Stomach smooth muscle (tissue), 2 donors: Measurements from ENCODE around the gene MDM4.

Experiments
- H3K27ac ChIP-seq: one replicate; pipeline ENCODE4 v1.7.0; 2013; ENCODE audit warnings: mild to moderate bottlenecking, low read length, inconsistent platforms
- H3K27me3 ChIP-seq, 2 donors: one replicate each; pipeline ENCODE4 v1.7.0; 2013; ENCODE audit warnings: low read length in 2 of 2; ENCODE audit not compliant: insufficient read depth in 2 of 2, control insufficient read depth in 1 of 2
- H3K36me3 ChIP-seq, 2 donors: one replicate each; pipeline ENCODE4 v1.7.0; 2013; ENCODE audit warnings: low read length in 2 of 2; ENCODE audit not compliant: control insufficient read depth in 2 of 2, insufficient read depth in 2 of 2
- H3K4me1 ChIP-seq: one replicate; pipeline ENCODE4 v1.7.0; 2013; ENCODE audit warnings: low read length; ENCODE audit not compliant: control insufficient read depth, insufficient read depth
- H3K4me3 ChIP-seq, 2 donors: one replicate each; pipeline ENCODE4 v1.7.0; 2013; ENCODE audit warnings: low read length in 2 of 2
- H3K9ac ChIP-seq, 2 donors: one replicate each; pipeline ENCODE4 v1.7.0; 2013; ENCODE audit warnings: low read length in 2 of 2, mild to moderate bottlenecking in 1 of 2
- H3K9me3 ChIP-seq, 2 donors: one replicate each; pipeline ENCODE4 v1.7.0; 2013; ENCODE audit warnings: low read length in 2 of 2; ENCODE audit not compliant: control insufficient read depth in 2 of 2
- donor health status: healthy.
- donor health status: Pancreatic carcinoma.

Gene MDM4

GRCh38 chr1:204493984-204494280, 22.3 kb upstream of the MDM4 start:
- Histone ChIP-seq H3K4me1 (peaks cover 22% of the 10 kb centered on the region), H3K27ac (peak overlapping the region; percentile 85), H3K27me3 (no peaks in the 10 kb centered on the region), H3K9me3 (no peaks in the 10 kb centered on the region), H3K36me3 (no peaks in the 10 kb centered on the region), H3K4me3 (peak overlapping the region; percentile 87 to 95), H3K9ac (peak overlapping the region; percentile 69 to 79)

GRCh38 chr1:204494281-204495077, 21.7 kb upstream of the MDM4 start, which contains the start of gene PIK3C2B:
PIK3C2B (minus strand) TSS chr1:204494805; CDS start chr1:204469802, 25,003 bp downstream.
- Histone ChIP-seq H3K9ac (peak within 1 kb of the TSS; percentile 73 to 84), H3K27ac (peak within 1 kb of the TSS; percentile 85), H3K4me3 (peak within 1 kb of the TSS; percentile 87 to 95)

DNA sequence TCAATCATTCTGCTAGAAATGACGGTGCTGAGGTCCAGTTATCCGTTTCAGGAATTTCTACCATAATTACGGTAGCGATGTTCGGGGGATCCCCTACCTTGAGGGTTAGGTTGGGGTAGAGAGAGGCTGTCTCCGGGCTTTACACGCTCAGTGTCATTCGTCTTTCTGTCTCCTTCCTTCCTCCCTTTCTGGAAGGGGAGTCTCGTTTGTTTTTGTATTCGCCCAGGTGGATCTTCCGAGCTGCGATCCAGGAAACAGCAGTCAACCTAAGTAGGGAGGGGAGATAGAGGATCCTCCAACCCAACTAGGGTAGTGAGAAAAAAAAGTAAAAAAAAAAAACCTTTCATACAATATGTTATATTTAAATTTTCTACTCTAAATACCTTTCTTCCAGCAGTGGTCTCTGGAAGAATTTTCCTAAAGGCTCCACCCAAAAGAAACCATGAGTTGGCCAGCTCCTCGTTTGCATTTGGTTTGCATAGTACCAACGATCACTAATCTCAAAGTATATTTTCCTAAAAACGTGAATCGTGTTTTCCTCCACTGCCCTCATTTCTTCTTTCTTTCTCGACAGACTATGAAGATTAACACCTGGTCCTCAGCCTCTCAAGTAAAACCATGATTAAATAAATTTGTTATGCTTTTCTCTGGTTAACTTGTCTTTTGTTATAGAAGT, 21.0 kb upstream of the MDM4 start:
- peak overlapping the region; percentile 87 to 95 for H3K4me3 ChIP-seq
- peaks cover 22% of the 10 kb centered on the region for H3K4me1 ChIP-seq
- H3K27me3 ChIP-seq, result no peaks in the 10 kb centered on the region
- no peaks in the 10 kb centered on the region for H3K36me3 ChIP-seq
- H3K9me3 ChIP-seq, result no peaks in the 10 kb centered on the region
- peak overlapping the region; percentile 85 for H3K27ac ChIP-seq
- H3K9ac ChIP-seq, result peak overlapping the region; percentile 73 to 84

More at GRCh38 chr1:204494281-204495077, 21.7 kb upstream of the MDM4 start, which contains the start of gene PIK3C2B:
- Histone ChIP-seq H3K9me3 (no peaks in the 10 kb centered on the region), H3K27me3 (no peaks in the 10 kb centered on the region), H3K4me1 (peaks cover 22% of the 10 kb centered on the region), H3K36me3 (no peaks in the 10 kb centered on the region)

DNA sequence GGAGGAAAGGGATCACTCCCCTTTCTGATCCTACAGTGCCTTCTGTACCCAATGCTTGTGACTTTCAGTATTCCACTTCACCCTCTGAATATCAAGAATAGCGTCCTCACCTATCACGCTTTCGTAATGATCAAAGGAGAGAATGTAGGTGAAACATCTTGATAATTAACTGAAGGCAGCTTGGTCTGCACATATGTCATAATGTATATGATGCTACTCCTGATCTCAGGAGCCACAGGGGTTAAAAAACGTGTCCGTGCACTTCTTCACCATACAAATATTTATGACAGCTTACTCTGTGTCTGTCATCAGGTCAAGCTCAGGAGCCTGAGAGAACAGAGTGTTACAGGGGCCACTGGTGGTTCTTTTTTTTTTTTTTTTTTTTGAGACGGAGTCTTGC, 20.4 kb upstream of the MDM4 start:
- Histone ChIP-seq H3K4me1 (peaks cover 22% of the 10 kb centered on the region), H3K27ac (no peak overlapping the region), H3K27me3 (no peaks in the 10 kb centered on the region), H3K4me3 (peak overlapping the region in 1 of 2 donors; percentile 95), H3K9me3 (no peaks in the 10 kb centered on the region), H3K9ac (no peak overlapping the region), H3K36me3 (no peaks in the 10 kb centered on the region)

GRCh38 chr1:204498981-204499380, 17.2 kb upstream of the MDM4 start:
- Histone ChIP-seq H3K36me3 (no peaks in the 10 kb centered on the region), H3K4me1 (peaks cover 5% of the 10 kb centered on the region), H3K9ac (no peak overlapping the region), H3K27ac (no peak overlapping the region), H3K27me3 (no peaks in the 10 kb centered on the region), H3K4me3 (no peak overlapping the region), H3K9me3 (no peaks in the 10 kb centered on the region)

- Histone ChIP-seq H3K36me3 (no peaks in the 10 kb centered on the region), H3K27me3 (no peaks in the 10 kb centered on the region), H3K9me3 (no peaks in the 10 kb centered on the region), H3K27ac (no peak overlapping the region), H3K9ac (no peak overlapping the region), H3K4me3 (no peak overlapping the region), H3K4me1 (peaks cover 4% of the 10 kb centered on the region)
Measured at GRCh38 chr1:204499511-204500468, 16.4 kb upstream of the MDM4 start.

DNA sequence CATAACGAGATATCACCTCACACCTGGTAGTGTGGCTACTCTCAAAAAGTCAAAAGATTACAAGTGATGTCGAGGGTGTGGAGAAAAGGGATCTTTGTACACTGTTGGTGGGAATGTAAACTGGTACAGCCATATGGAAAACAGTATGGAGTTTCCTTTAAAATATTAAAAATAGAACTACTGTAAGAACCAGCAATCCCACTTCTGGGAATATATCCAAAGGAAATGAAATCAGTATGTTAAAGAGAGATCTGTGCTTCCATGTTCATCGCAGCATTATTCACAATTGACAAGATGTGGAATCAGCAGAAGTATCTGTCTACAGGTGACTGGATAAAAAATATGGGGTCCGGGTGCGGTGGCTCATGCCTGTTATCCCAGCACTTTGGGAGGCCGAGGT, 14.0 kb upstream of the MDM4 start:
- Histone ChIP-seq H3K4me3 (no peak overlapping the region), H3K9ac (no peak overlapping the region), H3K4me1 (peaks cover 3% of the 10 kb centered on the region), H3K9me3 (no peaks in the 10 kb centered on the region), H3K27ac (no peak overlapping the region), H3K27me3 (no peaks in the 10 kb centered on the region), H3K36me3 (no peaks in the 10 kb centered on the region)

DNA sequence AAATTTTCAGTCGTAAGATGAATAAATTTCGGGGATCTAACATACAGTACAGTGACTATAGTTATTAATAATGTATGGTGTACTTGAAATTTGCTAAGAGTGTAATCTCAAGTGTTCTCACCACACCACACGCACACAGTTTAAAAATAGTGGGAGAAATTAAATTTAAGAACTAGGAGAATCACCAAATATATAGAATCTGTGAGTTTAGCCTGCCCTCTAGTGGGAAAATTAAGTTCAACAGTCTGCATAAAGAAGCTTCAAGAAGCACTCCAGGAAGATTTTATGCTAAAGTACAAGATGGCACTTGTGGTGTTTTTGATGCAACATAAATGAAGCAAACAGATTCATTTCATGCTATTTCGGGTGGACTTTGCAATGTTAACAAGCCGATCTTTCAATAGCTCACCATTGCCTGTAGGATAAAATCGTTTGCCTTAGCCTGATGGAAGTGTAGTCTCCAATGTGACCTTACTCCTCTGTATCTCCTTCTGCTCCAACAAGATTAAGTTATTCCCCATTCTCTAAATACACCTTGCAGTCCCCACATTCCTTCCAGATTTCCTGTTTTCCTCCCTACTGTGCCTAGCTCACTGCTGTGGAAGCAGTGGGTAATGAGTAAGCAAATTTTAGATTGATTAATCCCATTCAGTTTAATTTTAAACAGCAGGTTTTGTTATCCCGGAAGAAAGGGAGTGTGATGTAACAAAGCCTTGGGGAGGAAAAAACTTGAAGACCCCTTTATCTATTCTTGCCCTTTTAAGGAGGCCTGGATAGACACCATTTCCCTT, 12.9 kb upstream of the MDM4 start:
- peaks cover 6% of the 10 kb centered on the region for H3K4me1 ChIP-seq
- no peaks in the 10 kb centered on the region for H3K9me3 ChIP-seq
- no peaks in the 10 kb centered on the region for H3K27me3 ChIP-seq
- no peaks in the 10 kb centered on the region for H3K36me3 ChIP-seq
- no peak overlapping the region for H3K4me3 ChIP-seq
- H3K27ac ChIP-seq, result no peak overlapping the region
- H3K9ac ChIP-seq, result no peak overlapping the region

- H3K9me3 ChIP-seq, result no peaks in the 10 kb centered on the region
- no peak overlapping the region for H3K9ac ChIP-seq
- H3K27ac ChIP-seq, result no peak overlapping the region
- peaks cover 6% of the 10 kb centered on the region for H3K4me1 ChIP-seq
- H3K36me3 ChIP-seq, result no peaks in the 10 kb centered on the region
- no peaks in the 10 kb centered on the region for H3K27me3 ChIP-seq
- H3K4me3 ChIP-seq, result no peak overlapping the region
Measured at GRCh38 chr1:204503913-204504519, 12.2 kb upstream of the MDM4 start.
